Hepatocyte (in vitro differentiated cells): Measurements from ENCODE around the gene HMGXB3. TPM values are rescaled to one million over a fixed set of nuclear protein-coding genes. Genes with fewer than 3 reads are reported as not detected.

Experiments
- DNase-seq: peaks from one replicate; pipeline ENCODE4 v3.0.0-alpha.2; 2016; ENCODE audit warnings: low spot score
- H2AFZ ChIP-seq: fragments of 200-600 bp; sonication (generic); 2 replicates; pipeline ENCODE4 v1.6.0; 2016; ENCODE audit warnings: antibody characterized with exemption, mild to moderate bottlenecking
- H3K27ac ChIP-seq: fragments of 200-600 bp; sonication (generic); 2 replicates; pipeline ENCODE4 v1.5.1; 2016; ENCODE audit warnings: mild to moderate bottlenecking
- H3K27me3 ChIP-seq: fragments of 200-600 bp; sonication (generic); 2 replicates; pipeline ENCODE4 v1.6.1; 2016
- H3K36me3 ChIP-seq: fragments of 200-600 bp; sonication (generic); replicated peaks from 2 replicates; pipeline ENCODE4 v1.5.1; 2016; ENCODE audit warnings: low read depth; ENCODE audit not compliant: insufficient read depth
- H3K4me1 ChIP-seq: fragments of 200-600 bp; sonication (generic); 2 replicates; pipeline ENCODE4 v1.5.1; 2016; ENCODE audit warnings: mild to moderate bottlenecking, moderate library complexity; ENCODE audit not compliant: insufficient read depth
- H3K4me2 ChIP-seq: fragments of 200-600 bp; sonication (generic); 2 replicates; pipeline ENCODE4 v1.6.0; 2016
- H3K4me3 ChIP-seq: fragments of 200-600 bp; sonication (generic); 2 replicates; pipeline ENCODE4 v1.5.1; 2016; ENCODE audit warnings: mild to moderate bottlenecking
- H3K79me2 ChIP-seq: fragments of 200-600 bp; sonication (generic); 2 replicates; pipeline ENCODE4 v1.6.0; 2017; ENCODE audit warnings: mild to moderate bottlenecking
- H3K9me2 ChIP-seq: fragments of 200-600 bp; sonication (generic); replicated peaks from 2 replicates; pipeline ENCODE4 v1.6.0; 2017; ENCODE audit warnings: mild to moderate bottlenecking; ENCODE audit not compliant: insufficient read depth
- H3K9me3 ChIP-seq: fragments of 200-600 bp; sonication (generic); 2 replicates; pipeline ENCODE4 v1.5.1; 2016; ENCODE audit warnings: low read depth, mild to moderate bottlenecking
- H4K20me1 ChIP-seq: fragments of 200-600 bp; sonication (generic); 2 replicates; pipeline ENCODE4 v1.6.0; 2016; ENCODE audit warnings: mild to moderate bottlenecking; ENCODE audit not compliant: insufficient read depth, poor library complexity, severe bottlenecking
- EZH2 ChIP-seq: fragments of 200-600 bp; sonication (generic); IDR thresholded peaks from 2 replicates; pipeline ENCODE4 v1.6.1; 2016; ENCODE audit warnings: antibody characterized with exemption, mild to moderate bottlenecking, borderline replicate concordance
- EZH2phosphoT487 ChIP-seq: fragments of 200-600 bp; sonication (generic); IDR thresholded peaks from one replicate; pipeline ENCODE4 v1.6.1; 2018; ENCODE audit warnings: antibody characterized with exemption, mild to moderate bottlenecking, low read depth, moderate library complexity; ENCODE audit not compliant: unreplicated experiment, severe bottlenecking
- WGBS: methylation state at CpG from one replicate; pipeline ENCODE4 v1.1.6; 2016; ENCODE audit warnings: low lambda C conversion rate; ENCODE audit errors: missing lambda C conversion rate; 5-methylcytosine and 5-hydroxymethylcytosine counted together
- polyA plus RNA-seq: library from polyadenylated mRNA; unstranded; fragments of >200 nt; fragmentation: Nextera tagmentation; extraction: Ambion mirVana; gene quantifications from 2 replicates; pipeline ENCODE4 v1.2.1, GENCODE V29; 2016
- total RNA-seq: library from RNA; depleted of rRNA; stranded (reverse); fragments of >200 nt; gene quantifications from 2 replicates; pipeline ENCODE4 v1.2.3, GENCODE V29; 2014
- TF ChIP-seq, protein P1 (sequence below): fragments of 200-600 bp; sonication (generic); IDR thresholded peaks from 2 replicates; pipeline ENCODE4 v1.5.1; 2016; ENCODE audit warnings: antibody characterized with exemption, mild to moderate bottlenecking; ENCODE audit not compliant: poor library complexity

HMGXB3 gene
- total and polyA plus RNA-seq, 2 experiments from 2014 or later, result 24.6 to 47.5 TPM

DNA sequence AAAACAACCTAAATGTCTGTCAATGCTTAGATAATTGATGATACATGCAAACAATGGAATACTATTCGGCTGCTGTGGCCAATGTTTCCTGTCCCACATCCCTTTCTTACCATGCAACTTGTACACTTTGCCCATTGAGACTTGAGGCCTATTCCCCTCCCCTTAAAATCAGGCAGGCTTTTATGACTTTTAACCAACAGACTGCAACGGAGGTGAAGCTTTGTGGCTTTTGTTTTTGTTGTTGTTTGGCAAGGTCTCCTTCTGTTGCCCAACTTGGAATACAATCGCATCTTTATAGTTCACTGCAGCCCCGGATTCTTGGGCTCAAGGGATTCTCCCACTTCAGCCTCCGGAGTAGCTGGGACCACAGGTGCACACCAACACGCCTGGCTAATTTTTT, 45.7 kb upstream of the HMGXB3 start:
- peak overlapping the region; percentile 5 for H2AFZ ChIP-seq
- TF ChIP-seq EZH2phosphoT487 (no peak), EZH2 (no peak)
- TF ChIP-seq, protein P1, sequence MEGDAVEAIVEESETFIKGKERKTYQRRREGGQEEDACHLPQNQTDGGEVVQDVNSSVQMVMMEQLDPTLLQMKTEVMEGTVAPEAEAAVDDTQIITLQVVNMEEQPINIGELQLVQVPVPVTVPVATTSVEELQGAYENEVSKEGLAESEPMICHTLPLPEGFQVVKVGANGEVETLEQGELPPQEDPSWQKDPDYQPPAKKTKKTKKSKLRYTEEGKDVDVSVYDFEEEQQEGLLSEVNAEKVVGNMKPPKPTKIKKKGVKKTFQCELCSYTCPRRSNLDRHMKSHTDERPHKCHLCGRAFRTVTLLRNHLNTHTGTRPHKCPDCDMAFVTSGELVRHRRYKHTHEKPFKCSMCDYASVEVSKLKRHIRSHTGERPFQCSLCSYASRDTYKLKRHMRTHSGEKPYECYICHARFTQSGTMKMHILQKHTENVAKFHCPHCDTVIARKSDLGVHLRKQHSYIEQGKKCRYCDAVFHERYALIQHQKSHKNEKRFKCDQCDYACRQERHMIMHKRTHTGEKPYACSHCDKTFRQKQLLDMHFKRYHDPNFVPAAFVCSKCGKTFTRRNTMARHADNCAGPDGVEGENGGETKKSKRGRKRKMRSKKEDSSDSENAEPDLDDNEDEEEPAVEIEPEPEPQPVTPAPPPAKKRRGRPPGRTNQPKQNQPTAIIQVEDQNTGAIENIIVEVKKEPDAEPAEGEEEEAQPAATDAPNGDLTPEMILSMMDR, result no peak
- H3K9me2 ChIP-seq, result no peaks in the 10 kb centered on the region
- no peak overlapping the region for H3K4me2 ChIP-seq
- no peak overlapping the region for H3K4me3 ChIP-seq
- peaks cover 7% of the 10 kb centered on the region for H3K4me1 ChIP-seq
- no peaks in the 10 kb centered on the region for H3K36me3 ChIP-seq
- WGBS, result 86% methylated on average over 6 of the region's 6 CpGs
- no peaks in the 10 kb centered on the region for H3K27me3 ChIP-seq
- no peaks in the 10 kb centered on the region for H4K20me1 ChIP-seq
- no peak overlapping the region for H3K27ac ChIP-seq
- DNase-seq, result no peak
- no peaks in the 10 kb centered on the region for H3K79me2 ChIP-seq
- H3K9me3 ChIP-seq, result no peaks in the 10 kb centered on the region

DNA sequence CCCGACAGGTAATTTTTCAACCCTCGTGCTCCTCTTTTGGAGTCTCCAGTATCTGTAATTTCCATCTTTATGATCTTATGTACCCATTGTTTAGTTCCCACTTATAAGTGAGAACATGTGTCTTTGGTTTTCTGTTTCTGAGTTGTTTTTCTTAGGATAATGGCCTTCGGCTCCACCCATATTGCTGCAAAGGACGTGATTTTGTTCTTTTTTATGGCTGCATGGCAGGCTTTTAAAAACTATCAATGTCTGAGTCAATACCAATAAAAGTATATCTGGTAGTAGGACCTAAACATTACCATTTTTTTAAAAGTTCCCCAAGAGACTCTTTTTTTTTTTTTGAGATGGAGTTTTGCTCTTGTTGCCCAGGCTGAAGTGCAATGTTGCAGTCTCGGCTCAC, 43.9 kb upstream of the HMGXB3 start:
- no peaks in the 10 kb centered on the region for H3K36me3 ChIP-seq
- 53% methylated on average over 5 of the region's 5 CpGs for WGBS

DNA sequence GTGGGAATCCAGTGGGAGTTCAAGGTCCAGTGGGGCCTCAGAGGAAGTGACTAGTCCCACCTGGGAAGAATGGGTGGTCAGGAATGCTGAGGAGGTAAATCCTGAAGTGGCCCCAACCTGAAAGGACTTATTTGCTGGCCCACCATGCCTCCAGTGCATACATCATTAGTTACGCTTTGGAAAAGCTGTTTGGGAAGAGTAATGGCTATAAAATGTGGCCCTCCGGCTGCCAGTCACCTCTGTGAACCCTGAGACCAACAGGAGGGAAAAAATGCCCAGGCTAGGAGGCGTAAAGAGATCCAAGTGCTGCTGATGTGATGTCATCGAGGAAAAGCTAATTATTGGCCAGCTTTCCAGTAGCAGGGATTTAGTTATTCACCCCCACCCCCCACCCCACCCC, 42.7 kb upstream of the HMGXB3 start:
- 72% methylated on average over 4 of the region's 4 CpGs for WGBS
- no peak overlapping the region for H2AFZ ChIP-seq
- H3K4me1 ChIP-seq, result peaks cover 9% of the 10 kb centered on the region
- H3K36me3 ChIP-seq, result no peaks in the 10 kb centered on the region
- DNase-seq, result peak; percentile 59
- no peak overlapping the region for H3K4me3 ChIP-seq
- no peak overlapping the region for H3K4me2 ChIP-seq
- TF ChIP-seq, protein P1, result no peak
- TF ChIP-seq EZH2phosphoT487 (no peak), EZH2 (no peak)
- H3K9me3 ChIP-seq, result no peaks in the 10 kb centered on the region
- no peaks in the 10 kb centered on the region for H3K9me2 ChIP-seq
- peaks cover 18% of the 10 kb centered on the region for H3K79me2 ChIP-seq
- no peaks in the 10 kb centered on the region for H4K20me1 ChIP-seq
- H3K27me3 ChIP-seq, result no peaks in the 10 kb centered on the region
- H3K27ac ChIP-seq, result peak overlapping the region; percentile 71

More for the DNA sequence above, 43.9 kb upstream of the HMGXB3 start:
- no peaks in the 10 kb centered on the region for H3K27me3 ChIP-seq
- H3K9me2 ChIP-seq, result no peaks in the 10 kb centered on the region
- TF ChIP-seq, protein P1, result no peak
- TF ChIP-seq EZH2phosphoT487 (no peak), EZH2 (no peak)
- DNase-seq, result no peak
- no peak overlapping the region for H2AFZ ChIP-seq
- peaks cover 9% of the 10 kb centered on the region for H3K79me2 ChIP-seq
- no peaks in the 10 kb centered on the region for H4K20me1 ChIP-seq
- H3K4me1 ChIP-seq, result peaks cover 9% of the 10 kb centered on the region
- no peak overlapping the region for H3K4me3 ChIP-seq
- no peak overlapping the region for H3K4me2 ChIP-seq
- no peaks in the 10 kb centered on the region for H3K9me3 ChIP-seq
- H3K27ac ChIP-seq, result peak overlapping the region; percentile 71
